ENCODE results near the gene LIN28B.
"Not testable (repeated sequence)": the region's sequence is repeated elsewhere in the genome, so short reads cannot be mapped to it uniquely, and the experiment has no call there.

LIN28B gene

DNA sequence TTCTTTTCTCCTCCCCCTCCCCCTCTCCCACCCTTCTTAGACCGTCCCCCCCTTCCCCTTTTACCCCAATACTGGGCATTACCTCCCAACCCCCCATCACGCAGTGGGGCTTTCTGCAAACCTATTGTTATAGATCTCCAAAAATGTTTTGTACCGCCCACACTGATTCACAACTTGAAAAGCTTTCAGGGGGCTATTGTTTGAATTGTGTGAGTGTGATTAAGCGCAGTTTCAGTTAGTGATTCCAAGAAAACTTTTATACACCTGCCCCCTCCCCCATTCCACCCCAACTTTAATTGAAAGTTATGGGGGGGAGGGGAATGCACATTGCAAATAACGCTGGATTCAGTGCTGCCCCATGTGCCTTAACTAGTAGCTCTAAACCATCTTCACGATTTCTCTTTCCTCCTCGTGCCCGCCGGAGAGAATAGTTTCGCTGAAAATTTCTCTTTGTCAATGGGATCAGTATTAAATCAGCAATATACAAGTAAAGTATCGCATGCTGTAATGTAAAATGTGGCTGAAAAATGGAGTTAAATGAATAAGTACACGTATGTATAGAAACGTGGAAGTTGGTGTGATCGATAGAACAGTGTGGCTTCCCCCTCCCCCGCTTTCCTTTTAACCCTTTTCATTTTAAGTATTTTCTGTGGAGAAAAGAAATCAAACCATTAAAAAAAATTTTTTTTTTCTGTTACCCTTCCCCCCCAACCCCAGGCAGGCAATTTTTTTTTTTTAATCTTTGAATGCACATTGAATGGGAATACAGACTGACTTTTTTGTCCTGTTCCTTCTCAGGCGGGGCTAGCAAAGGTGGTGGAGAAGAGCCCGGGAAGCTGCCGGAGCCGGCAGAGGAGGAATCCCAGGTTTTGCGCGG is 632 bp downstream of the LIN28B start:
- H3K27me3 ChIP-seq (ENCODE audit: control insufficient read depth in 1 of 2, insufficient read depth in 2 of 2, low read length in 2 of 2): peaks cover 33 to 60% of the 10 kb centered on the region in 2 donors
- H3K36me3 ChIP-seq (ENCODE audit: control insufficient read depth in 2 of 2, insufficient read depth in 2 of 2, low read length in 2 of 2): no peaks in the 10 kb centered on the region
- H3K4me1 ChIP-seq (ENCODE audit: control insufficient read depth, insufficient read depth, low read length): no peaks in the 10 kb centered on the region
- H3K4me3 ChIP-seq (ENCODE audit: low read length in 2 of 2): no peak overlapping the region
- H3K27ac ChIP-seq (ENCODE audit: low read length): no peak overlapping the region
- H3K9ac ChIP-seq (ENCODE audit: low read length in 2 of 2): no peak overlapping the region
- H3K9me3 ChIP-seq (ENCODE audit: control insufficient read depth in 2 of 2, low read length in 2 of 2): no peaks in the 10 kb centered on the region

DNA sequence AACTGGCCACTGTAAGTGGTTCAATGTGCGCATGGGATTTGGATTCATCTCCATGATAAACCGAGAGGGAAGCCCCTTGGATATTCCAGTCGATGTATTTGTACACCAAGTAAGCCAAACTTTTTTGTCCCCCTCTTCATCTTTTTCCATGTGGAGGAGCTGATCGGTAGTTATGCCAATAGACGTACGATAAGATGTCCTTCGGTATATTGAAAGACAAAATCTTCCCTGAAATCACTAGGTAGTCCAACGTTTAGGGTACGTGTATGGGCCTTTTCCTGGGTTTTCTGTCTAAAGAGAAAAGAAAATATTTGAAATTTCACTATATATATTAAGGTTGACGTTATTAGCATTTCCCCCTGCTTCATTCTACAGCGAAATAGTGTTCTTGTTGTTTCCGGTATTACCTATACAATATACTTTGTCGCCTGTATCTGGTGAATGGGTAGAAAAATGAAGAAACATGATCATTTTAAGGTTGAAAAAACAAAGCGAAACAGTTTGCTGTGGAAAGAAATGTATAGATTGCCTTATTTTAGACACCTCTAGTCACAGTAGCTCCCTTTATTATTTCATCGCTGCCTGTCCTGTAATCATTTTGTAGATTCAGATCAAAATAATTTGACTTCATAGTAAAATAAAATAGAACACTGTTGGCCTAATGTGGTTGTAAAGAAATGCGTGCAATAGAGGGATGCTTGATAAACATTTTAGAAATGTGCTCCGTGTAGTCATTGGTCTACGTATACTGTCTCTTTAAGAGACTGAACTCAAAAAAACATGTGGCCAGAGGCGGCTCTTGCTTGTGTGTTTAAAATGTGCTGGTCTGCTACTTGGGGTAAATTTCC is 1.5 kb downstream of the LIN28B start:
- peaks cover 24 to 51% of the 10 kb centered on the region in 2 donors for H3K27me3 ChIP-seq (ENCODE audit: control insufficient read depth in 1 of 2, insufficient read depth in 2 of 2, low read length in 2 of 2)
- H3K36me3 ChIP-seq (ENCODE audit: control insufficient read depth in 2 of 2, insufficient read depth in 2 of 2, low read length in 2 of 2): no peaks in the 10 kb centered on the region
- no peak overlapping the region for H3K9ac ChIP-seq (ENCODE audit: low read length in 2 of 2)
- H3K4me3 ChIP-seq (ENCODE audit: low read length in 2 of 2): no peak overlapping the region
- H3K4me1 ChIP-seq (ENCODE audit: control insufficient read depth, insufficient read depth, low read length): no peaks in the 10 kb centered on the region
- H3K9me3 ChIP-seq (ENCODE audit: control insufficient read depth in 2 of 2, low read length in 2 of 2): no peaks in the 10 kb centered on the region
- no peak overlapping the region for H3K27ac ChIP-seq (ENCODE audit: low read length)

DNA sequence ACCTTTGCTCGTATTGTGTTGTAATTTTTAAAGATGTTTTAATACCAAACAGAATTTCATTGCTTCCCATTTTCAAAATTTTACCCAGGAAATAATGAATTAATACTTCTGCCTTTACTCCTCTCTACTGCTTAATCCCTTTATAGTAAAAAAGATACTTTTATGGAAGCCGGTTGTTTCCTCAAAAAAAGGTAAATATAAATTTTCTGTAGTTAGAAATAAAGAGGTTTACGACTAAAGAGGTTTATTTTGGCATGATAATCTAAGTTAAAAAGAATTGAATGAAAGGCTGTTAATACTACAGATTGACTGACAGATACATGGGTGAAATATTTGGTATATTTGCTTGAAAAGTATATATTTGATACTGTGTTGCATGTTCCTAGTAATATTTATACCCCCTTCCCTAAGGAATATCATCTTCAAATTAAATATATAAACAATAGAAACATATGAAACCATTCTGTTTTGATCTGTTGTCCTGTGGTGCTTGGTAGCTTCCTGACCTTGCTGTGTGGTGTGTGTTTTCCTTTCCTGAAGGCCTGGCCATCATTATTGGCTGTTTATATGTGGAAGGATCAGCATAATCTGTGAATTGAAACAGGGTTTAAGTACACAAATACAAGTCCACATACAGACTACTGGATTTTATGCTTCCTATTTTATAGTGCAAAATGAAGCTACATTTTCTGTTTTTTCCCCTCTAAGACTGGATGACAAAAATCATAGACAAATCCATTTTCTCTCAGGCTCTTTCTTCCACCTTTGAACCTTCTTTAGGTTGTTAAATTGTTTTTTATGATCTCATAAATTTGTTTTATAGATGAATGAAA is 2.3 kb downstream of the LIN28B start:
- Histone ChIP-seq H3K27ac (ENCODE audit: low read length) (no peak overlapping the region), H3K9me3 (ENCODE audit: control insufficient read depth in 2 of 2, low read length in 2 of 2) (no peaks in the 10 kb centered on the region), H3K36me3 (ENCODE audit: control insufficient read depth in 2 of 2, insufficient read depth in 2 of 2, low read length in 2 of 2) (no peaks in the 10 kb centered on the region), H3K27me3 (ENCODE audit: control insufficient read depth in 1 of 2, insufficient read depth in 2 of 2, low read length in 2 of 2) (peaks cover 20 to 44% of the 10 kb centered on the region in 2 donors), H3K4me1 (ENCODE audit: control insufficient read depth, insufficient read depth, low read length) (no peaks in the 10 kb centered on the region), H3K4me3 (ENCODE audit: low read length in 2 of 2) (no peak overlapping the region), H3K9ac (ENCODE audit: low read length in 2 of 2) (no peak overlapping the region)

DNA sequence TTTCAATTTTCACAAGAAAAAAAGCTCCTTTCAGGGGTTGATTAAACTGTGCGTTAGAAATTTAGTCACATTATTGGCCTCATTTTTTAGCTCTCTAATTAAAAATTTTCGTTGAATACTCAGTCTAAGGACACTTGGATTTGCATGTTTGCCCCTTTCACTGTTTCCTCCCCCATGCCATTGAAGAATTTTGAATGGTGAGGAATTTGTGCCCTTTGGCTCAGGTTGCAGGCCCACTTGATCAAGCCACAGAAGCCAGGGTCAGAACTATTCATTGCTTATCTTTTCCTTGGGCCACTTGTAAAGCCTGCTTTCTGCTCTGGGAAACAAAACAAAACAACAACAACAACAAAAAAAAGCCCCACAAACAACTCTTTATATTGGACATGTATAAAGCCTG is 12.2 kb downstream of the LIN28B start:
- Histone ChIP-seq H3K4me1 (ENCODE audit: control insufficient read depth, insufficient read depth, low read length) (no peaks in the 10 kb centered on the region), H3K4me3 (ENCODE audit: low read length in 2 of 2) (no peak overlapping the region), H3K36me3 (ENCODE audit: control insufficient read depth in 2 of 2, insufficient read depth in 2 of 2, low read length in 2 of 2) (no peaks in the 10 kb centered on the region), H3K9ac (ENCODE audit: low read length in 2 of 2) (no peak overlapping the region), H3K27me3 (ENCODE audit: control insufficient read depth in 1 of 2, insufficient read depth in 2 of 2, low read length in 2 of 2) (no peaks in the 10 kb centered on the region), H3K9me3 (ENCODE audit: control insufficient read depth in 2 of 2, low read length in 2 of 2) (no peaks in the 10 kb centered on the region), H3K27ac (ENCODE audit: low read length) (no peak overlapping the region)

DNA sequence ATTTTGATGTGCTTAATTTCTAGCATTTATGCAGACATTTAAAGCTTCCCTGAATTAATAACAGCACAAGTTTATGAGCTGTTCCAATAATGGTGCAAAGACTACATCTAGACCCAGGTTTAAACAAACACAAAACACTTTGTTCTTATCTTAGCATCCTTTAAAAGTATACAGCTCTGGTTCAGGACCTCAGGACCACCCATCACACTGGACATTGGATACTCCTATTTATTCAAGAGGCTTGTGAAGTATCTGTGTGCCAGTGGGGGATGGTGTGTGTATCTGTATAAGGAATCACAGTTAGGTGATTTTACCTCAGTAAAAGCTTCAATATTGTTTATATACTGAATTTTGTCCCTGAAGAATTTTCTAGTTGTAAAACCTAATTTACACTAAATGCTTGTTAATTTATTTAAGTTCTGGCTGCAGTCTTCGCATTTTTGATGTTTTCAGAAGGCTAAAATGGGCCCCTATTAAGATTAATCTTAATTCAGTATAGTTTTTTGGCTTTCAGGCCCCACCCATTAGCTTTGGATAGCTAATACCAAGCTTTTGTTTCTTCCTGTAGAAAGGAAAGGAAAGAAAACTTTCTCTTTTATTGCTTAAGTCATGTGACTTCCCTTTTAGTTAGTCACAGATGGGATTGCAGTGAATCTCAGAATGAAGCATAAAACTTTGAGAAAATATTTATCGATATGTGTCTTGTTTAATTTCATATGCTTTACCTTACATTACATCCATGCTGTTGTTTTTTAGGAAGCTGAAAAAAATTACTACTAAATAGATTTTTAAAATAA is 13.1 kb downstream of the LIN28B start:
- Histone ChIP-seq H3K4me3 (ENCODE audit: low read length in 2 of 2) (no peak overlapping the region), H3K36me3 (ENCODE audit: control insufficient read depth in 2 of 2, insufficient read depth in 2 of 2, low read length in 2 of 2) (no peaks in the 10 kb centered on the region), H3K9me3 (ENCODE audit: control insufficient read depth in 2 of 2, low read length in 2 of 2) (no peaks in the 10 kb centered on the region), H3K9ac (ENCODE audit: low read length in 2 of 2) (no peak overlapping the region), H3K4me1 (ENCODE audit: control insufficient read depth, insufficient read depth, low read length) (no peaks in the 10 kb centered on the region), H3K27me3 (ENCODE audit: control insufficient read depth in 1 of 2, insufficient read depth in 2 of 2, low read length in 2 of 2) (no peaks in the 10 kb centered on the region), H3K27ac (ENCODE audit: low read length) (no peak overlapping the region)

DNA sequence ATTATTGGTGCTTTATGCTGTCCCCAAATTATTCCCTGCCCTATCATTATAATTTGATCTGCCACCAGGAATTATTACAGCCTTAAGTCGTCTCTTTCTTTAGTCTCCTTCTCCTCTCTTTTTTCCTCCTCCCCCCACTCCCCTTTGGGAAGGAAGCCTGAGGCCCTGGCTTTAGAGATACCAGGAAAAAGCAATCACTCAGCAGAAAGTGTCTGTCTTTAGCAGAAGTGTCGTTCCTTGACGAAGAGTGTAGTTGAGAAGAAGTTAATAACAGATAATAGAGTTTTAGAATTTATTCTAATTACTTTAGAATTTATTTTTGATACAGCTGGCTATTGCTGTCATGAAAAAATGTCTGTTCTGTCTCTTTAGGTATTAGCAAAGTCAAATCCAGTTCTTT is 16.5 kb downstream of the LIN28B start:
- H3K27me3 ChIP-seq (ENCODE audit: control insufficient read depth in 1 of 2, insufficient read depth in 2 of 2, low read length in 2 of 2): no peaks in the 10 kb centered on the region
- no peak overlapping the region for H3K27ac ChIP-seq (ENCODE audit: low read length)
- no peaks in the 10 kb centered on the region for H3K4me1 ChIP-seq (ENCODE audit: control insufficient read depth, insufficient read depth, low read length)
- no peaks in the 10 kb centered on the region for H3K9me3 ChIP-seq (ENCODE audit: control insufficient read depth in 2 of 2, low read length in 2 of 2)
- no peak overlapping the region for H3K4me3 ChIP-seq (ENCODE audit: low read length in 2 of 2)
- no peak overlapping the region for H3K9ac ChIP-seq (ENCODE audit: low read length in 2 of 2)
- H3K36me3 ChIP-seq (ENCODE audit: control insufficient read depth in 2 of 2, insufficient read depth in 2 of 2, low read length in 2 of 2): no peaks in the 10 kb centered on the region

DNA sequence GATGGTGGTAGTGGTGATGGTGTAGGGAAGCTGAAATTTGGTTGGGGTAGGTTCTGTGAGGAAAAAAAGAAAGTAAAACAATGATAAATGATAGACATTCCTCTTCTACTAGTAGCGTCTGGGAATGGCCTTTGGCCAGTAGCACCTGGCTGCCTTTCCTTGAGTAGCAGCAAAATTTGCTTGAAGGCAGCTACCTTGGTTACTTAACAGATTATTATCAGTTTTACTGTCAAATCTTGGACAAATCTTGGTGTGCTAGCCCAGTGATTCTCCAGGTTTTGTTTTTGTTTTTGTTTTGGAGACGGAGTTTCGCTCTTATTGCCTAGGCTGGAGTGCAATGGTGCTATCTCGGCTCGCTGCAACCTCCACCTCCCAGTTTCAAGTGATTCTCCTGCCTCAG is 26.4 kb downstream of the LIN28B start:
- Histone ChIP-seq H3K9ac (ENCODE audit: low read length in 2 of 2) (no peak overlapping the region), H3K4me1 (ENCODE audit: control insufficient read depth, insufficient read depth, low read length) (no peaks in the 10 kb centered on the region), H3K36me3 (ENCODE audit: control insufficient read depth in 2 of 2, insufficient read depth in 2 of 2, low read length in 2 of 2) (no peaks in the 10 kb centered on the region), H3K9me3 (ENCODE audit: control insufficient read depth in 2 of 2, low read length in 2 of 2) (no peaks in the 10 kb centered on the region), H3K27ac (ENCODE audit: low read length) (no peak overlapping the region), H3K27me3 (ENCODE audit: control insufficient read depth in 1 of 2, insufficient read depth in 2 of 2, low read length in 2 of 2) (peaks cover 0 to 2% of the 10 kb centered on the region in 2 donors), H3K4me3 (ENCODE audit: low read length in 2 of 2) (no peak overlapping the region)

DNA sequence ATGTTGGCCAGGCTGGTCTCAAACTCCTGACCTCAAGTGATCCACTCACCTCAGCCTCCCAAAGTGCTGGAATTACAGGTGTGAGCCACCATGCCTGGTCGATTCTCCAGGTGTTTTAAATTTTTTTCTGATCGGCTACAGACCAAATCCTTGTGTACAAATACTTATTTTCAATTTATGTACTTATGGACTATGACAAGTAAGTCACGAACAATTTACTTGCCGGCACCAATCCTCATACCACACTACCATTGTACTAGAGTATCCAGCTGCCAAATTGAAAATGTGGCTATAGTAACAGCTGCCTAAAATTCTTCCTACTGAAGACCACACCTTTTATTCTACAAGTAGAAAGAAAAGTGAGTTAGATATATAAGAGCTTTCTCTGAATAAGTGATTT is 26.9 kb downstream of the LIN28B start:
- no peak overlapping the region for H3K4me3 ChIP-seq (ENCODE audit: low read length in 2 of 2)
- no peak overlapping the region for H3K9ac ChIP-seq (ENCODE audit: low read length in 2 of 2)
- peaks cover 0 to 2% of the 10 kb centered on the region in 2 donors for H3K27me3 ChIP-seq (ENCODE audit: control insufficient read depth in 1 of 2, insufficient read depth in 2 of 2, low read length in 2 of 2)
- H3K27ac ChIP-seq (ENCODE audit: low read length): no peak overlapping the region
- no peaks in the 10 kb centered on the region for H3K4me1 ChIP-seq (ENCODE audit: control insufficient read depth, insufficient read depth, low read length)
- H3K36me3 ChIP-seq (ENCODE audit: control insufficient read depth in 2 of 2, insufficient read depth in 2 of 2, low read length in 2 of 2): no peaks in the 10 kb centered on the region
- H3K9me3 ChIP-seq (ENCODE audit: control insufficient read depth in 2 of 2, low read length in 2 of 2): no peaks in the 10 kb centered on the region

DNA sequence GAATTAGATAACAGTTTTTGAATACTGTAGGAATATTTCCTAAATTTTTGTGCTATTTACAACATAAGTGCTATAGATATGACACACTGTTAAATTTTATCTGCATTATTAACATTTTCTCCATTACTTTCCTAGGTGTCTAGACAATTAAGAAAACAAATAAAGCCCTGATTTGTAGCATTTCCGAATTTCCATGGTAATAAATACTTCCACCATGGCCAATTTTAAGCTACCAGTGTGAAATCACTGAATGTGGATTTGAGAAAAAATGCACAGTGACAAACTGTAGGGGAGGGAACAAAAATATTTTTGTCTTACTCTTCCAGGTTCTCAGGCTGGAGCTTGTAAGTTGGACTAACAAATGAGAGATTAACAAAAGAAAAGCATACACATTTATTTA is 27.9 kb downstream of the LIN28B start:
- Histone ChIP-seq H3K9ac (ENCODE audit: low read length in 2 of 2) (no peak overlapping the region), H3K4me1 (ENCODE audit: control insufficient read depth, insufficient read depth, low read length) (no peaks in the 10 kb centered on the region), H3K9me3 (ENCODE audit: control insufficient read depth in 2 of 2, low read length in 2 of 2) (no peaks in the 10 kb centered on the region), H3K27ac (ENCODE audit: low read length) (no peak overlapping the region), H3K4me3 (ENCODE audit: low read length in 2 of 2) (no peak overlapping the region), H3K36me3 (ENCODE audit: control insufficient read depth in 2 of 2, insufficient read depth in 2 of 2, low read length in 2 of 2) (no peaks in the 10 kb centered on the region), H3K27me3 (ENCODE audit: control insufficient read depth in 1 of 2, insufficient read depth in 2 of 2, low read length in 2 of 2) (peaks cover 0 to 2% of the 10 kb centered on the region in 2 donors)

DNA sequence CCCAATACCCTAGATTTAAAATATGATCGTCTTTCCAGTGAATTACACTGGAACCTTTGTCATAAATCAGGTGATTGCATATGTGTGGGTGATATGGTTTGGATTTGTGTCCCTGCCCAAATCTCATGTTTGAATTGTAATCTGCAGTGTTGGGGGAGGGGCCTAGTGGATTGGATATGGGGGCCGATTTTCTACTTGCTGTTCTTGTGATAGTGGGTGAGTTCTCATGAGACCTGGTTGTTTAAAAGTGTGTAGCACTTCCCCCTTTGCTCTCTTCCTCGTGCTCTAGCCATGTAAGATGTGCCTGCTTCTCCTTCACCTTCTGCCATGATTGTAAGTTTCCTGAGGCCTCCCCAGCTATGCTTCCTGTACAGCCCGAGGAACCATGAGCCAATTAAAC is 29.0 kb downstream of the LIN28B start:
- not testable (repeated sequence) for H3K4me3 ChIP-seq (ENCODE audit: low read length in 2 of 2); H3K9me3 ChIP-seq (ENCODE audit: control insufficient read depth in 2 of 2, low read length in 2 of 2); H3K9ac ChIP-seq (ENCODE audit: low read length in 2 of 2); H3K4me1 ChIP-seq (ENCODE audit: control insufficient read depth, insufficient read depth, low read length); H3K27ac ChIP-seq (ENCODE audit: low read length); H3K36me3 ChIP-seq (ENCODE audit: control insufficient read depth in 2 of 2, insufficient read depth in 2 of 2, low read length in 2 of 2); H3K27me3 ChIP-seq (ENCODE audit: control insufficient read depth in 1 of 2, insufficient read depth in 2 of 2, low read length in 2 of 2)
